RWPE2 (cell line): Measurements from ENCODE around the gene AKT1.

ENCODE experiments used
- ATAC-seq: fragments of 200-7000 bp; cut with Tn5 transposase; 3 replicates; pipeline ENCODE4 v1.9.1; 2021; ENCODE audit warnings: low read depth
- DNase-seq: peaks from one replicate; pipeline ENCODE4 v3.0.0-alpha.2; 2020; ENCODE audit warnings: low spot score
- H3K27ac ChIP-seq: fragments of 450-650 bp; 2 replicates; pipeline ENCODE4 v1.5.1; 2017; ENCODE audit warnings: mild to moderate bottlenecking; ENCODE audit not compliant: poor library complexity, severe bottlenecking
- H3K27me3 ChIP-seq: fragments of 250-450 bp; sonication (Bioruptor Pico); 2 replicates; pipeline ENCODE4 v1.5.1; 2021; ENCODE audit warnings: mild to moderate bottlenecking, moderate library complexity; ENCODE audit not compliant: insufficient read depth, poor library complexity, severe bottlenecking
- H3K36me3 ChIP-seq: fragments of 250-450 bp; sonication (Bioruptor Pico); 2 replicates; pipeline ENCODE4 v1.5.1; 2020; ENCODE audit warnings: low read depth, mild to moderate bottlenecking, moderate library complexity
- H3K4me1 ChIP-seq: fragments of 250-450 bp; sonication (Bioruptor Pico); 2 replicates; pipeline ENCODE4 v1.5.1; 2021; ENCODE audit warnings: mild to moderate bottlenecking, moderate library complexity; ENCODE audit not compliant: insufficient read depth, poor library complexity, severe bottlenecking
- H3K4me3 ChIP-seq: fragments of 250-450 bp; sonication (Bioruptor Pico); 2 replicates; pipeline ENCODE4 v1.5.1; 2021; ENCODE audit warnings: mild to moderate bottlenecking, moderate library complexity; ENCODE audit not compliant: severe bottlenecking
- H3K9me3 ChIP-seq: fragments of 250-450 bp; sonication (Bioruptor Pico); 2 replicates; pipeline ENCODE4 v1.5.1; 2021; ENCODE audit warnings: mild to moderate bottlenecking, moderate library complexity; ENCODE audit not compliant: severe bottlenecking
- CTCF ChIP-seq: fragments of 450-650 bp; IDR thresholded peaks from one replicate; pipeline ENCODE4 v1.5.1; 2017; ENCODE audit warnings: mild to moderate bottlenecking, moderate library complexity; ENCODE audit not compliant: poor library complexity, severe bottlenecking

AKT1 gene

DNA sequence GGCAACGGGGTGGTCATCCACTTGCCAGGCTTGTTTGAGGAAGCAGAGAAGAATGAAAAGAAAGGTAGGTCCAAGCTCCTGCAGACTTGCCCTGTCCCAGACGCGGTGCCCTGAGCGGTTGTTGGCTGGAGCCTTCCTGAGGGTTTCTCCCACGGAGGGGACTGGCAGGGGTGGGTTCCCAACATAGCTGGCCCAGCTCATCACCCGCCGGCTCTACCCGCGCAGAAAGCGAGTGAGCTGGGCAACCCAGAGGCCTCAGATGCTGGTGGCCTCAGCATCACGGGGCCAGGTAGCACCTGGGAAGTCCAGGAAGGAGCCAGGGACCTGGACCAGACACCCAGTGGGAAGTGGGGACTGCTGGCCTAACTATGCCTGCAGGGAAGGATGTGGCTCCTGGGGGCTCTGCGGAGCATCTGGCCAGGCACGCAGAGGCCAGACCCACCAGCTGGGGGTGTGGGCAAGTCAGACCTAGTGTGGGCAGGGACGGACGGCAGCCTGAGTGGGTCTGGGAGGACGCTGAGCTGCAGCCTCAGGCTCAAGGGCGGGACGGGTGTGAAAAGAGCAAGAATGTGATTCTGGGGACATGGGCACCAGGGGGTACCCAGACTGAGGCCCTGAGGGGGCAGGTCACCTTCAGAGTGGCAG is 57.1 kb downstream of the AKT1 start:
- Histone ChIP-seq H3K4me1 (peaks cover 23% of the 10 kb centered on the region), H3K4me3 (no peak overlapping the region), H3K27ac (no peak overlapping the region), H3K9me3 (no peaks in the 10 kb centered on the region), H3K36me3 (peaks cover 17% of the 10 kb centered on the region), H3K27me3 (no peaks in the 10 kb centered on the region)
- DNase-seq = no peak
- ATAC-seq = no peak
- no peak for TF ChIP-seq CTCF

DNA sequence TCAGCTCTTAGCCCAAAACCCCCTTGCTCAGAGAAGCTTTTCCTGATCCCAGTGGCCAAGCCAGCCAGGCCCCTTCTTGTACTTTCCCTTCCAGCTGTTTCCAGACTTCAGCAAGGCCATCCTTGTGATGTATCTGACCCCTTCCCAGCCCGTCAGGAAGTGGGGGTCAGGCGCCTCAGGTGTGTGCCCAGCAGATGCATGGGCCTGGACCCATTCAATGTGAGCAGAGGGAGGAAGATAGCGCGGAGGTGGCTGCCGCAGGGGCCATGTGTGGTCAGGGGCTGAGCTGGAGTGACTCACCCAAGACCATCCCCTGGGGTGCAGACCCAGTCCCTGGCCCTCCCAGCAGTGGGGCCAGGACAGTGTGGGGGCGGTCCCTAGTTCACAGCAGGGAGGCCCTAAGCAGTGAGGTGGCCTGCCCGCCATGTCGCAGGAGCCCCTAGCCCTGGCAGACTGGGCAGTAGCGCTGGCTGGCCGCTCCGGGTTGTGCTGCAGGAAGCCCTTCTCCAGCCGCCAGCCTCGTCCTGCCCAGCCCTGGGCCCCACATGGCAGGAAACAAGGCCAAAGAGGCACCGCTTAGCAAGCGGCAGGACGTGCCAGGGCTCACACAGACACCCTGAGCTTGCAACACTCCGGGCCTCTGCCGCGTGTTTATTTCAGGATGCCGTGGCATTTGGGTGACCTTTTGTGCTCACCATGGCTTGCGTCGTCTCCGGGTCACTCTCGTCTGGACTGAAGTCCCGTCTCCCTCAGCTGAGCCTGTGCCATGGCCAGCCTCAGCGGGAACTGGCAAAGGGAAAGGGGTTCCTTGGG is 59.5 kb downstream of the AKT1 start:
- DNase-seq = no peak
- peak overlapping the region; percentile 87 for H3K27ac ChIP-seq

GRCh38 chr14:104734991-104735779 is 60.4 kb downstream of the AKT1 start:
- Histone ChIP-seq H3K27ac (peak overlapping the region; percentile 87), H3K36me3 (peaks cover 13% of the 10 kb centered on the region), H3K27me3 (no peaks in the 10 kb centered on the region), H3K9me3 (no peaks in the 10 kb centered on the region), H3K4me3 (no peak overlapping the region), H3K4me1 (peaks cover 41% of the 10 kb centered on the region)
- DNase-seq = no peak
- no peak for ATAC-seq
- TF ChIP-seq CTCF = no peak

More for the DNA sequence above, 59.5 kb downstream of the AKT1 start:
- Histone ChIP-seq H3K9me3 (no peaks in the 10 kb centered on the region), H3K27me3 (no peaks in the 10 kb centered on the region), H3K4me1 (peaks cover 41% of the 10 kb centered on the region), H3K4me3 (no peak overlapping the region), H3K36me3 (peaks cover 14% of the 10 kb centered on the region)
- peak; percentile 56 for ATAC-seq
- no peak for TF ChIP-seq CTCF

- no peak for ATAC-seq
- Histone ChIP-seq H3K4me1 (peaks cover 41% of the 10 kb centered on the region), H3K27me3 (no peaks in the 10 kb centered on the region)
Observed at GRCh38 chr14:104734601-104734990, 61.0 kb downstream of the AKT1 start.

More at GRCh38 chr14:104734601-104734990, 61.0 kb downstream of the AKT1 start:
- Histone ChIP-seq H3K36me3 (peaks cover 9% of the 10 kb centered on the region; the same call in 1 of the 2 replicates), H3K9me3 (no peaks in the 10 kb centered on the region), H3K4me3 (no peak overlapping the region), H3K27ac (peak overlapping the region; percentile 87)
- TF ChIP-seq CTCF = no peak
- no peak for DNase-seq
